NCI-H1105 treated with DMSO at 0.1 percent for 48 hours (cell line): Measurements from ENCODE around the gene TMEM231.
A peak's percentile ranks its signal among the peaks of the same experiment; 100 is the strongest.
"Not testable (repeated sequence)": the region's sequence is repeated elsewhere in the genome, so short reads cannot be mapped to it uniquely, and the experiment has no call there.

ENCODE experiments used
- DNase-seq: peaks from one replicate; lab custom pipeline; 2025; lab: John Stamatoyannopoulos, UW

The TMEM231 gene

GRCh38 chr16:75532142-75532765 is 23.8 kb downstream of the TMEM231 start:
- no peak for DNase-seq

- no peak for DNase-seq
Measured at GRCh38 chr16:75529959-75530358, 26.1 kb downstream of the TMEM231 start.

GRCh38 chr16:75529056-75529905 is 26.8 kb downstream of the TMEM231 start:
- DNase-seq, result no peak

GRCh38 chr16:75527825-75528299 is 28.2 kb downstream of the TMEM231 start:
- no peak for DNase-seq

GRCh38 chr16:75526032-75526790 is 29.8 kb downstream of the TMEM231 start:
- DNase-seq, result no peak

GRCh38 chr16:75519175-75519574 is 36.9 kb downstream of the TMEM231 start:
- DNase-seq, result no peak

- DNase-seq, result peak; percentile 3
Measured at GRCh38 chr16:75516189-75516966, 39.7 kb downstream of the TMEM231 start.

- no peak for DNase-seq
Measured at GRCh38 chr16:75514296-75514695, 41.8 kb downstream of the TMEM231 start.

GRCh38 chr16:75506574-75506973 is 49.5 kb downstream of the TMEM231 start:
- DNase-seq, result no peak

GRCh38 chr16:75506107-75506506 is 49.9 kb downstream of the TMEM231 start:
- DNase-seq, result no peak

GRCh38 chr16:75503801-75504200 is 52.3 kb downstream of the TMEM231 start:
- no peak for DNase-seq

- DNase-seq, result no peak
Measured at GRCh38 chr16:75502916-75503605, 53.0 kb downstream of the TMEM231 start.

GRCh38 chr16:75501820-75502219 is 54.2 kb downstream of the TMEM231 start:
- not testable (repeated sequence) for DNase-seq

GRCh38 chr16:75501359-75501758 is 54.7 kb downstream of the TMEM231 start:
- DNase-seq, result no peak

GRCh38 chr16:75498605-75499322 is 57.3 kb downstream of the TMEM231 start:
- DNase-seq, result peak; percentile 46

- no peak for DNase-seq
Measured at GRCh38 chr16:75497558-75497957, 58.5 kb downstream of the TMEM231 start.

- no peak for DNase-seq
Measured at GRCh38 chr16:75495076-75495674, 60.9 kb downstream of the TMEM231 start, which contains the start of gene CHST6. Gene CHST6 (minus strand): TSS chr16:75495441. CDS start chr16:75479828, 15,613 bp downstream.

- no peak for DNase-seq
Measured at GRCh38 chr16:75494661-75495075, 61.4 kb downstream of the TMEM231 start.

- DNase-seq, result no peak
Measured at GRCh38 chr16:75494184-75494583, 61.9 kb downstream of the TMEM231 start.

GRCh38 chr16:75491876-75492275 is 64.2 kb downstream of the TMEM231 start:
- peak; percentile 78 for DNase-seq
